K562 (cell line): ENCODE data around the gene RESF1. TPM values are rescaled to one million over a fixed set of nuclear protein-coding genes. Genes with fewer than 3 reads are reported as not detected.
A peak's percentile ranks its signal among the peaks of the same experiment; 100 is the strongest.

Source experiments
- ATAC-seq: fragments of 200-7000 bp; cut with Tn5 transposase; 3 replicates; pipeline ENCODE4 v1.9.1; 2020; ENCODE audit warnings: moderate library complexity
- BruUV-seq: library from RNA; stranded (reverse); fragments of 400-500 nt; replicated peaks from 2 replicates; lab custom pipeline; 2021; lab: Mats Ljungman, UMichigan
- CTCF ChIA-PET: fragments of 300-600 bp; formaldehyde crosslinking; extraction: SDS; loops from one replicate; lab custom pipeline; 2021; ENCODE audit warnings: low intra/inter-chr PET ratio; lab: Yijun Ruan, JAX
- POLR2A ChIA-PET: fragments of 300-600, 350-650 bp; sonication (Branson Sonifier 250); formaldehyde crosslinking; extraction: SDS; loops from one replicate; lab custom pipeline; 2021; ENCODE audit warnings: antibody characterized with exemption, inconsistent platforms; lab: Yijun Ruan, JAX
- DNase-seq, 4 experiments: peaks; one replicate each; pipeline versions ENCODE4 v3.0.0 to v3.0.0-alpha.2; 2011 to 2018; ENCODE audit warnings: low spot score in 3 of 4, mixed read lengths in 3 of 4; ENCODE audit errors: extremely low read depth in 1 of 4
- FAIRE-seq: peaks from 2 replicates; lab custom pipeline; 2011; peaks lifted over from hg19 to GRCh38; lab: Jason Lieb, UNC
- H2AFZ ChIP-seq: 2 replicates; pipeline ENCODE4 v1.6.0; 2011; ENCODE audit warnings: low read depth, low read length, control low read depth, inconsistent platforms
- H3K27ac ChIP-seq: fragments of 200-600 bp; 3 replicates; pipeline ENCODE4 v1.8.0; 2011; ENCODE audit warnings: low read depth, mild to moderate bottlenecking, control low read depth, inconsistent platforms, low read length, moderate library complexity, mixed read lengths; ENCODE audit errors: extremely low read depth
- H3K27me3 ChIP-seq, 2 experiments: fragments of 300-600 bp in 1 of 2; 2 replicates in 1 of 2; 3 replicates in 1 of 2; pipeline versions ENCODE4 v1.6.0 to v1.8.0; 2011; ENCODE audit warnings: inconsistent platforms in 2 of 2, low read length in 2 of 2, mild to moderate bottlenecking in 1 of 2, mixed read lengths in 1 of 2, moderate library complexity in 1 of 2; ENCODE audit not compliant: control insufficient read depth in 2 of 2, insufficient read depth in 2 of 2
- H3K36me3 ChIP-seq: fragments of 300-600 bp; 3 replicates; pipeline ENCODE4 v1.8.0; 2011; ENCODE audit warnings: mild to moderate bottlenecking, low read length, inconsistent platforms; ENCODE audit not compliant: control insufficient read depth, insufficient read depth
- H3K4me1 ChIP-seq, 2 experiments: fragments of 200-600 bp in 1 of 2; replicated peaks in 1 of 2; 2 replicates in 1 of 2; 3 replicates in 1 of 2; pipeline versions ENCODE4 v1.5.1 to v1.8.0; 2011; ENCODE audit warnings: inconsistent platforms in 2 of 2, low read length in 2 of 2, mild to moderate bottlenecking in 1 of 2, mixed read lengths in 1 of 2, moderate library complexity in 1 of 2; ENCODE audit not compliant: control insufficient read depth in 2 of 2, insufficient read depth in 2 of 2
- H3K4me2 ChIP-seq: 2 replicates; pipeline ENCODE4 v1.6.1; 2011; ENCODE audit warnings: low read length, control low read depth, inconsistent platforms, mixed read lengths; ENCODE audit not compliant: insufficient read depth
- H3K4me3 ChIP-seq: fragments of 200-600 bp; sonication (generic), shearing (Covaris generic); 2 replicates; pipeline ENCODE4 v1.5.1; 2016; ENCODE audit warnings: control low read depth, inconsistent platforms
- H3K79me2 ChIP-seq: fragments of 200-600 bp; 3 replicates; pipeline ENCODE4 v1.8.0; 2011; ENCODE audit warnings: low read length, inconsistent platforms; ENCODE audit not compliant: control insufficient read depth, insufficient read depth
- H3K9ac ChIP-seq, 2 experiments: 2 replicates each; pipeline versions ENCODE4 v1.6.0 to v1.6.1; 2011; ENCODE audit warnings: low read depth in 2 of 2, low read length in 2 of 2, control low read depth in 1 of 2, inconsistent platforms in 1 of 2, mild to moderate bottlenecking in 1 of 2, mixed read lengths in 1 of 2; ENCODE audit not compliant: insufficient read depth in 1 of 2
- H3K9me1 ChIP-seq: one replicate; pipeline ENCODE4 v1.6.0; 2011; ENCODE audit warnings: inconsistent platforms, mild to moderate bottlenecking, low read length, moderate library complexity; ENCODE audit not compliant: control insufficient read depth, insufficient read depth
- H3K9me3 ChIP-seq: replicated peaks from 2 replicates; pipeline ENCODE4 v1.5.1; 2011; ENCODE audit warnings: low read depth, low read length, inconsistent platforms; ENCODE audit not compliant: control insufficient read depth, insufficient read depth
- H4K20me1 ChIP-seq: replicated peaks from 2 replicates; pipeline ENCODE4 v1.6.1; 2011; ENCODE audit warnings: low read length, inconsistent platforms, mixed read lengths; ENCODE audit not compliant: control insufficient read depth, insufficient read depth
- CBFA2T3 ChIP-seq: fragments of 450-650 bp; IDR thresholded peaks from 2 replicates; pipeline ENCODE4 v1.6.1; 2017
- DEAF1 ChIP-seq: fragments of 450-650 bp; formaldehyde crosslinking; IDR thresholded peaks from 2 replicates; pipeline ENCODE4 v1.4.0; 2020; ENCODE audit warnings: mild to moderate bottlenecking, moderate library complexity
- GABPB2 ChIP-seq: fragments of 250-450 bp; sonication (Bioruptor Pico); conservative IDR thresholded peaks from 2 replicates; pipeline ENCODE4 v1.5.1; 2021; ENCODE audit warnings: mild to moderate bottlenecking
- L3MBTL2 ChIP-seq: fragments of 450-650 bp; IDR thresholded peaks from 2 replicates; pipeline ENCODE4 v1.6.1; 2016; ENCODE audit warnings: mild to moderate bottlenecking, moderate library complexity
- MEF2A ChIP-seq: IDR thresholded peaks from 2 replicates; pipeline ENCODE4 v1.6.1; 2011; ENCODE audit warnings: low read depth, mild to moderate bottlenecking, low read length, moderate library complexity; ENCODE audit not compliant: control insufficient read depth
- MEIS2 ChIP-seq: fragments of 450-650 bp; IDR thresholded peaks from 2 replicates; pipeline ENCODE4 v1.6.1; 2014; ENCODE audit warnings: mild to moderate bottlenecking; ENCODE audit not compliant: partially characterized antibody
- MIER1 ChIP-seq: fragments of 450-650 bp; IDR thresholded peaks from 2 replicates; pipeline ENCODE4 v1.6.1; 2016; ENCODE audit warnings: antibody characterized with exemption, mild to moderate bottlenecking, low read depth
- NFXL1 ChIP-seq: fragments of 450-650 bp; formaldehyde crosslinking; IDR thresholded peaks from 2 replicates; pipeline ENCODE4 v1.4.0; 2021; ENCODE audit warnings: mild to moderate bottlenecking
- POLR3G ChIP-seq: IDR thresholded peaks from 2 replicates; pipeline ENCODE4 v1.6.1; 2011; ENCODE audit not compliant: insufficient read length, insufficient replicate concordance; ENCODE audit errors: extremely low read depth
- RBBP5 ChIP-seq: fragments of 200-600 bp; sonication (generic); IDR thresholded peaks from 2 replicates; pipeline ENCODE4 v1.6.1; 2012; ENCODE audit warnings: borderline replicate concordance, mild to moderate bottlenecking, low read length, control low read depth, inconsistent platforms; ENCODE audit not compliant: insufficient read depth, poor library complexity, severe bottlenecking
- THAP12 ChIP-seq: fragments of 250-450 bp; sonication (Bioruptor Pico); IDR thresholded peaks from 2 replicates; pipeline ENCODE4 v1.9.0; 2021; ENCODE audit warnings: mild to moderate bottlenecking, inconsistent platforms
- ZKSCAN8 ChIP-seq: fragments of 200-800 bp; sonication (Bioruptor generic); IDR thresholded peaks from 2 replicates; pipeline ENCODE4 v1.6.1; 2016; ENCODE audit warnings: missing genetic modification characterization, missing compliant biosample characterization
- WGBS: fragments of 100-300 bp; shearing (Covaris generic); methylation state at CpG from one replicate; pipeline ENCODE4 v1.1.6; 2016; ENCODE audit warnings: low coverage, mixed read lengths; ENCODE audit not compliant: insufficient coverage; ENCODE audit errors: missing lambda C conversion rate; 5-methylcytosine and 5-hydroxymethylcytosine counted together
- in situ Hi-C: fragments of 300-500 bp; cut with MboI; formaldehyde crosslinking; loops from 4 replicates; pipeline ENCODE4 v1.15.0; 2018; ENCODE audit warnings: inconsistent platforms, mixed read lengths
- intact Hi-C: fragments of 100-400 bp; cut with micrococcal nuclease; formaldehyde crosslinking; loops from 2 replicates; pipeline ENCODE4 v1.14.2; 2022
- polyA plus RNA-seq, 8 experiments: library from polyadenylated mRNA; depleted of rRNA in 4 of 8; stranded (reverse) in 5 of 8; unstranded in 3 of 8; fragments of >200 nt; fragmentation: Nextera tagmentation in 2 of 8; fragmentation: Illumina TruSeq in 1 of 8; extraction: Ambion mirVana in 2 of 8; extraction: Trizol in 1 of 8; gene quantifications; 2 replicates each; pipeline versions ENCODE4 v1.2.1 to v1.2.3, GENCODE V29; 2011 to 2014; ENCODE audit warnings: inconsistent platforms in 1 of 8, missing spikeins in 1 of 8
- total RNA-seq, 7 experiments: library from RNA; depleted of rRNA in 6 of 7; stranded (reverse); fragments of >200 nt in 6 of 7; fragmentation: Illumina TruSeq in 2 of 7; extraction: Trizol in 2 of 7; gene quantifications; 2 replicates each; pipeline versions ENCODE4 v1.2.1 to v1.2.3, GENCODE V29; 2011 to 2021; ENCODE audit warnings: low replicate concordance in 1 of 7
- TF ChIP-seq, protein P1 (sequence below): fragments of 250-450 bp; sonication (Bioruptor Pico); IDR thresholded peaks from 2 replicates; pipeline ENCODE4 v1.6.1; 2021; ENCODE audit warnings: mild to moderate bottlenecking
- TF ChIP-seq, protein P2 (sequence below): fragments of 450-650 bp; formaldehyde crosslinking; conservative IDR thresholded peaks from 2 replicates; pipeline ENCODE4 v1.4.0; 2022; ENCODE audit warnings: mild to moderate bottlenecking, missing genetic modification characterization

Gene RESF1
- total and polyA plus RNA-seq, 9 of the 15 experiments (the other 6 are each of a cell fraction or from before 2014, with no cell fraction given), result 21.5 to 121 (median 53.6) TPM

GRCh38 chr12:31989571-31990362, 30.6 kb downstream of the RESF1 start:
- H3K27ac ChIP-seq, result no peak overlapping the region
- FAIRE-seq (no peak), ATAC-seq (no peak), DNase-seq (no peak)
- in situ Hi-C loops, result no loop called here
- no peaks in the 10 kb centered on the region for H3K4me1 ChIP-seq
- CTCF ChIA-PET, result no interaction called here
- no peak overlapping the region for H3K4me3 ChIP-seq
- H3K4me2 ChIP-seq, result no peak overlapping the region
- H3K79me2 ChIP-seq, result no peaks in the 10 kb centered on the region; the same call in 1 of the 3 replicates
- peaks cover 61% of the 10 kb centered on the region for H3K36me3 ChIP-seq
- BruUV-seq, result no TSS peak
- H2AFZ ChIP-seq, result no peak overlapping the region
- H3K9me3 ChIP-seq, result peaks cover 14% of the 10 kb centered on the region
- no peak overlapping the region for H3K9ac ChIP-seq
- 89% methylated on average over 15 of the region's 15 CpGs for WGBS
- POLR2A ChIA-PET, result interaction anchor here (1.2 to 2.9 kb wide), 2 partner anchors 10 to 50 kb away, joined by 4 to 12 read pairs; no protein-coding TSS in a partner anchor
- intact Hi-C loops, result no loop called here
- H3K27me3 ChIP-seq, result no peaks in the 10 kb centered on the region
- H4K20me1 ChIP-seq, result no peaks in the 10 kb centered on the region
- no peaks in the 10 kb centered on the region for H3K9me1 ChIP-seq
- TF ChIP-seq MEIS2 (peak; percentile 5), RBBP5 (no peak), GABPB2 (CRISPR knock-in tag) (no peak), MIER1 (no peak), L3MBTL2 (0 out of 2 replicates have a peak, but pooled peaks have one; percentile 19), CBFA2T3 (peak; percentile 35), DEAF1 (CRISPR knock-in tag) (no peak), MEF2A (no peak), THAP12 (no peak), POLR3G (no peak), NFXL1 (CRISPR knock-in tag) (no peak), ZKSCAN8 (CRISPR knock-in tag) (no peak)
- TF ChIP-seq, protein P1, sequence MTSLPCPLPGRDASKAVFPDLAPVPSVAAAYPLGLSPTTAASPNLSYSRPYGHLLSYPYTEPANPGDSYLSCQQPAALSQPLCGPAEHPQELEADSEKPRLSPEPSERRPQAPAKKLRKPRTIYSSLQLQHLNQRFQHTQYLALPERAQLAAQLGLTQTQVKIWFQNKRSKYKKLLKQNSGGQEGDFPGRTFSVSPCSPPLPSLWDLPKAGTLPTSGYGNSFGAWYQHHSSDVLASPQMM (CRISPR knock-in tag), result no peak
- TF ChIP-seq, protein P2, sequence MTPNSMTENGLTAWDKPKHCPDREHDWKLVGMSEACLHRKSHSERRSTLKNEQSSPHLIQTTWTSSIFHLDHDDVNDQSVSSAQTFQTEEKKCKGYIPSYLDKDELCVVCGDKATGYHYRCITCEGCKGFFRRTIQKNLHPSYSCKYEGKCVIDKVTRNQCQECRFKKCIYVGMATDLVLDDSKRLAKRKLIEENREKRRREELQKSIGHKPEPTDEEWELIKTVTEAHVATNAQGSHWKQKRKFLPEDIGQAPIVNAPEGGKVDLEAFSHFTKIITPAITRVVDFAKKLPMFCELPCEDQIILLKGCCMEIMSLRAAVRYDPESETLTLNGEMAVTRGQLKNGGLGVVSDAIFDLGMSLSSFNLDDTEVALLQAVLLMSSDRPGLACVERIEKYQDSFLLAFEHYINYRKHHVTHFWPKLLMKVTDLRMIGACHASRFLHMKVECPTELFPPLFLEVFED (CRISPR knock-in tag), result no peak
